Gastroesophageal sphincter (tissue), 3 donors: Measurements from ENCODE around the gene PTGER2.

Experiments
- EP300 ChIP-seq: sonication (generic); formaldehyde crosslinking; IDR thresholded peaks from one replicate; pipeline ENCODE4 v1.6.1; 2017; ENCODE audit warnings: antibody characterized with exemption, mild to moderate bottlenecking
- POLR2AphosphoS5 ChIP-seq: sonication (generic); formaldehyde crosslinking; IDR thresholded peaks from one replicate; pipeline ENCODE4 v1.6.1; 2017; ENCODE audit warnings: antibody characterized with exemption
- TF ChIP-seq, protein P1 (sequence below), 4 experiments: fragments of 200-600 bp in 2 of 4; fragments of 450-650 bp in 2 of 4; sonication (generic) in 1 of 4; IDR thresholded peaks; one replicate each; pipeline ENCODE4 v1.5.1; 2017 to 2019; ENCODE audit warnings: antibody characterized with exemption in 4 of 4, mild to moderate bottlenecking in 2 of 4, moderate library complexity in 2 of 4

DNA sequence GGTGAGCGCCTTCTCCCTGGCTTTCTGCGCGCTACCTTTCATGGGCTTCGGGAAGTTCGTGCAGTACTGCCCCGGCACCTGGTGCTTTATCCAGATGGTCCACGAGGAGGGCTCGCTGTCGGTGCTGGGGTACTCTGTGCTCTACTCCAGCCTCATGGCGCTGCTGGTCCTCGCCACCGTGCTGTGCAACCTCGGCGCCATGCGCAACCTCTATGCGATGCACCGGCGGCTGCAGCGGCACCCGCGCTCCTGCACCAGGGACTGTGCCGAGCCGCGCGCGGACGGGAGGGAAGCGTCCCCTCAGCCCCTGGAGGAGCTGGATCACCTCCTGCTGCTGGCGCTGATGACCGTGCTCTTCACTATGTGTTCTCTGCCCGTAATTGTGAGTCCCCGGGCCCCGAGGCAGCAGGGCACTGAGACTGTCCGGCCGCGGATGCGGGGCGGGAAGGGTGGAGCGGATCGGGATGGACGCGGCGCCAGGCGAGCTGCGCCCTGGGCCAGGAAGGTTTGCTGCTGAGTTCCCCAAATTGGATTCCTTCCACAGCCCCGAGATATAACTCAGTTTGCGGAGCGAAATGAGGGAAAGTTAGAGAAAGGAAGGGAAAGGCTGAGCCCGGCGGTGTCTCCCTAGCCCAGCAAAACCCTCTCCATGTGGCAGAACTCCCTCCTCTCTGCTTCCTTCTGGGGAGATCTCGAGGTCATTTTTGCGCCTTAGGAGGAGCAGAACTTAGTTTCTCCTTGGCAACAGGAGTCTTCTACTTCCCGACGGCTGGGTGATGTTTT, 45.6 kb upstream of the PTGER2 start:
- TF ChIP-seq, protein P1, sequence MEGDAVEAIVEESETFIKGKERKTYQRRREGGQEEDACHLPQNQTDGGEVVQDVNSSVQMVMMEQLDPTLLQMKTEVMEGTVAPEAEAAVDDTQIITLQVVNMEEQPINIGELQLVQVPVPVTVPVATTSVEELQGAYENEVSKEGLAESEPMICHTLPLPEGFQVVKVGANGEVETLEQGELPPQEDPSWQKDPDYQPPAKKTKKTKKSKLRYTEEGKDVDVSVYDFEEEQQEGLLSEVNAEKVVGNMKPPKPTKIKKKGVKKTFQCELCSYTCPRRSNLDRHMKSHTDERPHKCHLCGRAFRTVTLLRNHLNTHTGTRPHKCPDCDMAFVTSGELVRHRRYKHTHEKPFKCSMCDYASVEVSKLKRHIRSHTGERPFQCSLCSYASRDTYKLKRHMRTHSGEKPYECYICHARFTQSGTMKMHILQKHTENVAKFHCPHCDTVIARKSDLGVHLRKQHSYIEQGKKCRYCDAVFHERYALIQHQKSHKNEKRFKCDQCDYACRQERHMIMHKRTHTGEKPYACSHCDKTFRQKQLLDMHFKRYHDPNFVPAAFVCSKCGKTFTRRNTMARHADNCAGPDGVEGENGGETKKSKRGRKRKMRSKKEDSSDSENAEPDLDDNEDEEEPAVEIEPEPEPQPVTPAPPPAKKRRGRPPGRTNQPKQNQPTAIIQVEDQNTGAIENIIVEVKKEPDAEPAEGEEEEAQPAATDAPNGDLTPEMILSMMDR (IDR thresholded peaks at IDR 0.05), result no peak
- TF ChIP-seq EP300, result no peak
- TF ChIP-seq POLR2AphosphoS5, result no peak
